ENCODE measurements around the gene RGL1.

- TF ChIP-seq POLR2A (IDR thresholded peaks at IDR 0.05): no peak
- TF ChIP-seq, protein P1, sequence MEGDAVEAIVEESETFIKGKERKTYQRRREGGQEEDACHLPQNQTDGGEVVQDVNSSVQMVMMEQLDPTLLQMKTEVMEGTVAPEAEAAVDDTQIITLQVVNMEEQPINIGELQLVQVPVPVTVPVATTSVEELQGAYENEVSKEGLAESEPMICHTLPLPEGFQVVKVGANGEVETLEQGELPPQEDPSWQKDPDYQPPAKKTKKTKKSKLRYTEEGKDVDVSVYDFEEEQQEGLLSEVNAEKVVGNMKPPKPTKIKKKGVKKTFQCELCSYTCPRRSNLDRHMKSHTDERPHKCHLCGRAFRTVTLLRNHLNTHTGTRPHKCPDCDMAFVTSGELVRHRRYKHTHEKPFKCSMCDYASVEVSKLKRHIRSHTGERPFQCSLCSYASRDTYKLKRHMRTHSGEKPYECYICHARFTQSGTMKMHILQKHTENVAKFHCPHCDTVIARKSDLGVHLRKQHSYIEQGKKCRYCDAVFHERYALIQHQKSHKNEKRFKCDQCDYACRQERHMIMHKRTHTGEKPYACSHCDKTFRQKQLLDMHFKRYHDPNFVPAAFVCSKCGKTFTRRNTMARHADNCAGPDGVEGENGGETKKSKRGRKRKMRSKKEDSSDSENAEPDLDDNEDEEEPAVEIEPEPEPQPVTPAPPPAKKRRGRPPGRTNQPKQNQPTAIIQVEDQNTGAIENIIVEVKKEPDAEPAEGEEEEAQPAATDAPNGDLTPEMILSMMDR (IDR thresholded peaks at IDR 0.05): no peak
Observed at GRCh38 chr1:183770816-183771128, 34.1 kb upstream of the RGL1 start.

Measured in tibial nerve (tissue), 3 donors.